GM12801 (cell line): Measurements from ENCODE around the gene TTC28.

Experiments used
- CTCF ChIP-seq: IDR thresholded peaks from one replicate; pipeline ENCODE4 v1.5.1; 2011; ENCODE audit warnings: control low read depth; ENCODE audit not compliant: insufficient read length; ENCODE audit errors: extremely low read depth

TTC28 gene

DNA sequence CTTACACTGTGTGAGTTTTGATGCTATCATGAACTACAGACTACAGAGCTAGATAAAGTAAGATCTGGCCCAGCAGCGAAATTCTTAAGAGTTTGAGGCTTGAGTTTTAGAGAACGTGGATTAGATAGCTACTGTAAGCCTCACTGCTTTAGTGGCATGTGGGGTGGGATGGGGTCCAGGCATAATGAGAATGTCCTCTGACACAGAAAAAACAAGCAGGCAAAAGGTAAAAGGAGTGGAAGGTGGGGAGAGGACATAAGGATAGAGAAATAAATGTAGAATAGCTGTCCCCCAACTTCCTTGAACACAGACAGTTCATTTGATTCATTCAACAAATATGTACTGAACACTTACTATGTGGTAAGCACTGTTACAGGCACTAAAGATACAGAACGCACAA, 436.1 kb downstream of the TTC28 start:
- no peak for TF ChIP-seq CTCF

GRCh38 chr22:28241656-28242290, 437.9 kb downstream of the TTC28 start:
- no peak for TF ChIP-seq CTCF

DNA sequence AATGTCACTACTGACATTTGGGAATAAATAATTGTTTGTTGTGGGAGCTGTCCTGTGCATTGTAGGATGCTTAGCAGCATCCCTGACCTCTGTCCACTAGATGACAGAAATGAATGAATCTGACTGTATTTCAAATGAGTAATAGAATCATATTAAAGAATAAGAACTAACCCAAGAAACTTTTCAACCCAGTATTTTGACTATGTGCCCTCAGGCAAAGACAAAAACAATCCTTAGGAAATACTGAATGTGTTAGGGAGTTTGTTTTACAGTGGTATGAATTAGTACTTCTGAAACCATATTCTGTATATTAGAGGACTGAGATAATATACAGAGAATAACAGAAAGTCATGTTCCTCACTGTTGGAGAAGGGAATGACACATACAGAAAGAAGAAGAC, 439.7 kb downstream of the TTC28 start:
- no peak for TF ChIP-seq CTCF

- no peak for TF ChIP-seq CTCF
Measured at GRCh38 chr22:28237783-28238182, 441.9 kb downstream of the TTC28 start.

DNA sequence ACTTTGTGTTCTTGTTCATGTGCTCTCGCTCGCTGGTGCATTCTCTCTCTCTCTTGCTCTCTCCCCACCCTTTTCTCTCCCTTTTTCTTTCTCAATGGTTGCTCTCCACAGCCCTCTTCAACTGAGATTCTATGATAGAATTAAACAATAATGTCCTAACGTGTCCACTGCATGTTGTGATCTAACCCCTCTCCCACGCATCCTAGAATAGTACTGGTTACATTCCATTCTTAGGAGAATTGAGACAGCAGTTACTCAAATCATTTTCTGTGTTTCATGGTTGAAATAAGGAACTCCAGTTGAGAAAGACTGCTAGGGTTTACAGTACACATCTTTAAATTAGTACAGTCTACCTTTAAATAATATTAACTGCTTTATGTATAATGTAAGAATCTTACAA, 442.5 kb downstream of the TTC28 start:
- TF ChIP-seq CTCF, result no peak

DNA sequence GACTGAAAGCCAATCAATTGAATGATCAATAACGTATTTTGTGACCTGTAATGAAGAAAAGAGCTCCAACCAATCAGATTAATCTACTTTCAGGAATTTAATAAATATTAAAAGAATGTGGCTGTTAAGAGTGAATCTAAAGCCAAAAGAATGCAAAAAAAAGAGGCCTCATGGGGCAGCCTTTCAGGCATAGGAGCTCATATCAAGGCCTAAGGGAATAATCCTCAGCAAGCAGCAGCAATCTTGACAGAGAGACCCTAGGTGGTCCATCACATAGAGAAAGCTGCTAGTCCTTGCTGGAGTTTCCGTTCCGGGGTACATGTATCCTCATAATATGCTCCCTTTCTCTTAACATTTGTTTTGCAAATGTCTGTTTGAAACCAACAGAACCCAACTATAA, 447.4 kb downstream of the TTC28 start:
- no peak for TF ChIP-seq CTCF

DNA sequence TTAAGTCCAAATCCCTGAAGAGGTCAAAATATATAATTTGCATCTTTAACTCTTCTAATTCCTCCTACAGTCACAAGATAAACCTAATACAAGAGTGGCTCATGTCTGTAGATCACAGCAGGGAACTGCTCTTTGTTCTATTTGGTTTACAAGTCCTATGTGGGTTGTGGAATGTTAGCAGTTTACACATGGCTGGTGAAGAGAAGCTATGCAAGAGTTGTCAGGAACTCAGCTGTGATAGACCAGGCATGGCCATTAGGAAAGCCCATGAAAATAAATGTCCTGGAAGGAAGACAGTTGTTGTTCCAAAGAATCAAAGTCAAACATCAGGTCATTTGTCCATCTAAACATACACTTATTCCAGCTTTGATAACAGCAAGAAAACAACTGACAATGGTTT, 448.2 kb downstream of the TTC28 start:
- no peak for TF ChIP-seq CTCF
